Naive thymus-derived CD8-positive, alpha-beta T cell (primary cell): ENCODE results near the gene LIPN. TPM values are rescaled to one million over a fixed set of nuclear protein-coding genes. Genes with fewer than 3 reads are reported as not detected.

ENCODE experiments used
- ATAC-seq, 2 donors: fragments of 150-1000 bp; cut with Tn5 transposase in 1 of 2; sonication (Bioruptor Pico), chemical (Tn5 transposase) in 1 of 2; 1 replicate in 1 of 2; 2 replicates in 1 of 2; pipeline ENCODE4 v1.10.0; 2021; ENCODE audit warnings: mild to moderate bottlenecking in 2 of 2, moderate library complexity in 2 of 2
- POLR2A ChIA-PET: fragments of 350-600 bp; sonication (Branson Sonifier 250); formaldehyde crosslinking; loops from one replicate; lab custom pipeline; 2021; ENCODE audit warnings: antibody characterized with exemption; lab: Charles Lee
- DNase-seq, 10 donors: peaks; one replicate each; pipeline versions ENCODE4 v3.0.0 to v3.0.0-alpha.2; 2020 to 2022
- H3K27ac Mint-ChIP-seq, 10 donors: one replicate each; pipeline ENCODE4 v1.8.0; 2020 to 2022; ENCODE audit warnings: mild to moderate bottlenecking in 10 of 10, mixed read lengths in 10 of 10, moderate library complexity in 4 of 10, inconsistent platforms in 1 of 10
- H3K27me3 Mint-ChIP-seq, 5 donors: one replicate each; pipeline ENCODE4 v1.8.0; 2021 to 2022; ENCODE audit warnings: mixed read lengths in 5 of 5
- H3K36me3 Mint-ChIP-seq, 3 donors: one replicate each; pipeline ENCODE4 v1.8.0; 2020 to 2022; ENCODE audit warnings: mixed read lengths in 3 of 3, mild to moderate bottlenecking in 2 of 3, inconsistent platforms in 1 of 3
- H3K4me1 Mint-ChIP-seq, 4 donors: one replicate each; pipeline ENCODE4 v1.8.0; 2021 to 2022; ENCODE audit warnings: mixed read lengths in 4 of 4
- H3K4me3 Mint-ChIP-seq, 10 donors: one replicate each; pipeline ENCODE4 v1.8.0; 2020 to 2022; ENCODE audit warnings: mild to moderate bottlenecking in 10 of 10, mixed read lengths in 10 of 10, moderate library complexity in 6 of 10, inconsistent platforms in 1 of 10
- H3K9me3 Mint-ChIP-seq, 9 donors: one replicate each; pipeline ENCODE4 v1.8.0; 2020 to 2022; ENCODE audit warnings: mixed read lengths in 9 of 9, mild to moderate bottlenecking in 3 of 9, inconsistent platforms in 1 of 9, moderate library complexity in 1 of 9
- polyA plus RNA-seq, 3 donors: library from polyadenylated mRNA; unstranded; fragments of 300-500 nt; fragmentation: Illumina TruSeq; gene quantifications; one replicate each; pipeline ENCODE4 v1.2.3, GENCODE V29; 2021
- total RNA-seq, 8 experiments: library from RNA in 2 of 8; stranded (reverse) in 2 of 8; gene quantifications; one replicate each; pipeline ENCODE4 v1.2.3 and lab custom pipeline; 2021 to 2026

Gene LIPN
- total and polyA plus RNA-seq, 5 experiments from 2014 or later = not detected

GRCh38 chr10:88810196-88810961 lies 50.6 kb downstream of the LIPN start:
- DNase-seq (peak in 5 of 10 donors; percentile 11 to 53 (median 38)), ATAC-seq (peak; percentile 79 to 80)
- POLR2A ChIA-PET = interaction anchor here (0.7 to 2.2 kb wide), 4 partner anchors 14 to 180 kb away, joined by 3 to 7 read pairs (median 5); partner anchors contain the start of genes FAS and STAMBPL1
- no peak overlapping the region for H3K27ac Mint-ChIP-seq
- peaks cover 7 to 13% (median 8%) of the 10 kb centered on the region in 4 donors for H3K4me1 Mint-ChIP-seq
- no peaks in the 10 kb centered on the region for H3K36me3 Mint-ChIP-seq
- H3K4me3 Mint-ChIP-seq = no peak overlapping the region
- H3K9me3 Mint-ChIP-seq = no peaks in the 10 kb centered on the region
- no peaks in the 10 kb centered on the region for H3K27me3 Mint-ChIP-seq

- ATAC-seq = no peak
- DNase-seq = no peak
- Mint-ChIP-seq H3K9me3 (no peaks in the 10 kb centered on the region), H3K27ac (no peak overlapping the region), H3K4me3 (no peak overlapping the region), H3K27me3 (no peaks in the 10 kb centered on the region), H3K4me1 (peaks cover 11 to 25% (median 16%) of the 10 kb centered on the region in 4 donors), H3K36me3 (no peaks in the 10 kb centered on the region)
- POLR2A ChIA-PET = no interaction called here
Measured at GRCh38 chr10:88813200-88813599, 53.4 kb downstream of the LIPN start.

GRCh38 chr10:88819290-88819689 lies 59.5 kb downstream of the LIPN start:
- Mint-ChIP-seq H3K9me3 (peaks cover 0 to 5% (median 0%) of the 10 kb centered on the region in 9 donors), H3K4me1 (peaks cover 10 to 31% (median 27%) of the 10 kb centered on the region in 4 donors), H3K36me3 (peaks cover 0 to 3% (median 0%) of the 10 kb centered on the region in 3 donors), H3K27me3 (no peaks in the 10 kb centered on the region), H3K27ac (no peak overlapping the region), H3K4me3 (no peak overlapping the region)
- POLR2A ChIA-PET = no interaction called here
- ATAC-seq (no peak), DNase-seq (no peak)

GRCh38 chr10:88820748-88821401 lies 61.1 kb downstream of the LIPN start:
- Mint-ChIP-seq H3K27ac (peak overlapping the region in 1 of 10 donors; percentile 76), H3K4me3 (no peak overlapping the region), H3K27me3 (no peaks in the 10 kb centered on the region), H3K9me3 (peaks cover 0 to 5% (median 0%) of the 10 kb centered on the region in 9 donors), H3K4me1 (peaks cover 13 to 36% (median 33%) of the 10 kb centered on the region in 4 donors), H3K36me3 (peaks cover 0 to 3% (median 0%) of the 10 kb centered on the region in 3 donors)
- DNase-seq = no peak
- POLR2A ChIA-PET = no interaction called here
- ATAC-seq = no peak

GRCh38 chr10:88826388-88826787 lies 66.6 kb downstream of the LIPN start:
- Mint-ChIP-seq H3K4me1 (peaks cover 26 to 53% (median 49%) of the 10 kb centered on the region in 4 donors), H3K4me3 (peak overlapping the region in 9 of 10 donors; percentile 7 to 64 (median 45)), H3K27ac (peak overlapping the region; percentile 16 to 98 (median 78)), H3K27me3 (peaks cover 0 to 4% (median 0%) of the 10 kb centered on the region in 5 donors), H3K36me3 (peaks cover 0 to 3% (median 0%) of the 10 kb centered on the region in 3 donors), H3K9me3 (peaks cover 0 to 10% (median 0%) of the 10 kb centered on the region in 9 donors)
- POLR2A ChIA-PET = interaction anchor here (0.6 to 3.9 kb wide), 4 partner anchors 9 to 66 kb away, joined by 3 to 16 read pairs (median 4); partner anchors contain the start of genes LIPN and STAMBPL1
- DNase-seq (no peak), ATAC-seq (peak in 1 of 2 donors; percentile 47)

- Mint-ChIP-seq H3K27ac (no peak overlapping the region), H3K4me3 (no peak overlapping the region)
- POLR2A ChIA-PET = interaction anchor here (1.0 to 1.4 kb wide), 3 partner anchors 7 to 52 kb away, joined by 3 to 8 read pairs (median 3); partner anchors contain the start of gene STAMBPL1
Measured at GRCh38 chr10:88827671-88828070, 67.9 kb downstream of the LIPN start.

GRCh38 chr10:88828310-88828709 lies 68.5 kb downstream of the LIPN start:
- Mint-ChIP-seq H3K9me3 (peaks cover 0 to 10% (median 0%) of the 10 kb centered on the region in 9 donors), H3K4me3 (no peak overlapping the region), H3K27me3 (peaks cover 0 to 4% (median 0%) of the 10 kb centered on the region in 5 donors), H3K27ac (no peak overlapping the region), H3K36me3 (peaks cover 0 to 3% (median 0%) of the 10 kb centered on the region in 3 donors), H3K4me1 (peaks cover 28 to 61% (median 58%) of the 10 kb centered on the region in 4 donors)
- POLR2A ChIA-PET = interaction anchor here (1.0 to 1.2 kb wide), 2 partner anchors 18 to 52 kb away, joined by 3 to 8 read pairs; partner anchors contain the start of gene STAMBPL1
- no peak for DNase-seq
- no peak for ATAC-seq

More at GRCh38 chr10:88827671-88828070, 67.9 kb downstream of the LIPN start:
- DNase-seq = no peak
- peaks cover 0 to 10% (median 0%) of the 10 kb centered on the region in 9 donors for H3K9me3 Mint-ChIP-seq
- ATAC-seq = no peak
- H3K27me3 Mint-ChIP-seq = peaks cover 0 to 4% (median 0%) of the 10 kb centered on the region in 5 donors
- peaks cover 0 to 3% (median 0%) of the 10 kb centered on the region in 3 donors for H3K36me3 Mint-ChIP-seq
- H3K4me1 Mint-ChIP-seq = peaks cover 26 to 54% (median 52%) of the 10 kb centered on the region in 4 donors

Other genes with a start within 250 kb of the LIPN start
- gene RNLS, start 176.7 kb upstream of the LIPN start, total RNA-seq = 1 to 10 TPM; 2.2 to 3.1 TPM
- gene RNLS, start 176.7 kb upstream of the LIPN start, polyA plus RNA-seq = 1 to 10 TPM; 2.6 to 3.8 (median 3.7) TPM
- gene LIPJ, start 173.3 kb upstream of the LIPN start, total RNA-seq = under 1 TPM; 0.18 to 0.22 TPM
- not detected for gene LIPJ, start 173.3 kb upstream of the LIPN start, polyA plus RNA-seq
- gene LIPF, start 95.6 kb upstream of the LIPN start, total RNA-seq = not detected
- gene LIPF, start 95.6 kb upstream of the LIPN start, polyA plus RNA-seq = not detected
- gene LIPK, start 53.8 kb upstream of the LIPN start, total RNA-seq = not detected
- not detected for gene LIPK, start 53.8 kb upstream of the LIPN start, polyA plus RNA-seq
- gene LIPM, start 42.7 kb downstream of the LIPN start, total RNA-seq = not detected
- not detected for gene LIPM, start 42.7 kb downstream of the LIPN start, polyA plus RNA-seq
- under 1 TPM in 1 of 2 experiments, not detected in 1; 0.44 TPM for gene ANKRD22, start 91.8 kb downstream of the LIPN start, total RNA-seq
- gene ANKRD22, start 91.8 kb downstream of the LIPN start, polyA plus RNA-seq = under 1 TPM; 0.23 to 0.63 (median 0.23) TPM
- gene STAMBPL1, start 120.2 kb downstream of the LIPN start, total RNA-seq = 10 to 100 TPM; 23.3 to 23.9 TPM
- 1 to 10 TPM; 5.5 to 7.0 (median 6.3) TPM for gene STAMBPL1, start 120.2 kb downstream of the LIPN start, polyA plus RNA-seq
- 1 to 10 TPM; 1.4 to 1.8 TPM for gene ACTA2, start 192.8 kb downstream of the LIPN start, total RNA-seq
- gene ACTA2, start 192.8 kb downstream of the LIPN start, polyA plus RNA-seq = 1 to 10 TPM in 1 of 3 donors, under 1 TPM in 1, not detected in 1; 0.34 to 9.7 TPM
- 1 to 10 TPM; 4.2 to 5.6 TPM for gene FAS, start 230.8 kb downstream of the LIPN start, total RNA-seq
- gene FAS, start 230.8 kb downstream of the LIPN start, polyA plus RNA-seq = 1 to 10 TPM; 1.2 to 9.0 (median 2.6) TPM